Right atrium auricular region (tissue), 2 donors: ENCODE data around the gene MAN2B2. TPM values are rescaled to one million over a fixed set of nuclear protein-coding genes. Genes with fewer than 3 reads are reported as not detected.

ENCODE experiments used
- DNase-seq: peaks from one replicate; pipeline ENCODE4 v3.0.0-alpha.2; 2019; ENCODE audit warnings: low spot score
- H3K27ac ChIP-seq, 2 donors: fragments of 200-600 bp; sonication (generic); 1 replicate in 1 of 2; 2 replicates in 1 of 2; pipeline ENCODE4 v1.5.1; 2016 to 2019
- H3K27me3 ChIP-seq, 2 donors: fragments of 200-600 bp; sonication (generic); one replicate each; pipeline versions ENCODE4 v1.5.1 to v1.6.0; 2017 to 2019
- H3K36me3 ChIP-seq: fragments of 200-600 bp; sonication (generic); one replicate; pipeline ENCODE4 v1.5.1; 2016
- H3K4me1 ChIP-seq, 2 donors: fragments of 200-600 bp; sonication (generic); one replicate each; pipeline versions ENCODE4 v1.5.1 to v1.6.0; 2017 to 2019
- H3K4me3 ChIP-seq, 2 donors: fragments of 200-600 bp; sonication (generic); 1 replicate in 1 of 2; 2 replicates in 1 of 2; pipeline ENCODE4 v1.5.1; 2017 to 2019; ENCODE audit warnings: mild to moderate bottlenecking in 1 of 2, moderate library complexity in 1 of 2
- H3K9me3 ChIP-seq, 2 donors: fragments of 200-600 bp; sonication (generic); one replicate each; pipeline ENCODE4 v1.5.1; 2019
- CTCF ChIP-seq, 2 donors: fragments of 200-600 bp; sonication (generic); IDR thresholded peaks; one replicate each; pipeline ENCODE4 v1.5.1; 2019; ENCODE audit warnings: antibody characterized with exemption in 2 of 2
- total RNA-seq, 2 donors: library from RNA; depleted of rRNA; stranded (reverse); fragments of >200 nt; gene quantifications; one replicate each; pipeline ENCODE4 v1.1.0, GENCODE V29; 2016

MAN2B2 gene
- total RNA-seq, 2 donors from 2014 or later = 23.7 to 25.5 TPM

DNA sequence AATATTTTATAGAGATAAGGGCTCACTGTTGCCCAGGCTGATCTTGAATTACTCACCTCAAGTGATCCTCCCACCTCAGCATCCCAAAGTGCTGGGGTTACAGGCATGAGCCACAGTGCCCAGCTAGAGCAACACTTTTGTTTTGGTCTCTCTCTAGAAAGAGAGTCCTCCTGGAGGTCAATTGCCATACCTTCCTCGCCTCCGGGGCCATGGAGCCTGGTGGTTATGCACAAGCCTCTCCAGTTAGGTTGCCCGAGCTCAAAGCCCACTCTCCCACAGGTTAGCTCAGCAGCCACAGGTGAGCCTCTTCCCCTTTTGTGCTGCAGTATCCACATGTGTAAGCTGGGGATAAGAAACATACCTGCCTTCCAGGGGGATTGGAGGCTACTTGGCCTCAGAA lies 24.2 kb upstream of the MAN2B2 start:
- DNase-seq = no peak
- Histone ChIP-seq H3K27me3 (no peaks in the 10 kb centered on the region), H3K36me3 (no peaks in the 10 kb centered on the region), H3K9me3 (peaks cover 0 to 13% of the 10 kb centered on the region in 2 donors), H3K4me1 (no peaks in the 10 kb centered on the region), H3K4me3 (no peak overlapping the region), H3K27ac (no peak overlapping the region)
- no peak for TF ChIP-seq CTCF (IDR thresholded peaks at IDR 0.05)

DNA sequence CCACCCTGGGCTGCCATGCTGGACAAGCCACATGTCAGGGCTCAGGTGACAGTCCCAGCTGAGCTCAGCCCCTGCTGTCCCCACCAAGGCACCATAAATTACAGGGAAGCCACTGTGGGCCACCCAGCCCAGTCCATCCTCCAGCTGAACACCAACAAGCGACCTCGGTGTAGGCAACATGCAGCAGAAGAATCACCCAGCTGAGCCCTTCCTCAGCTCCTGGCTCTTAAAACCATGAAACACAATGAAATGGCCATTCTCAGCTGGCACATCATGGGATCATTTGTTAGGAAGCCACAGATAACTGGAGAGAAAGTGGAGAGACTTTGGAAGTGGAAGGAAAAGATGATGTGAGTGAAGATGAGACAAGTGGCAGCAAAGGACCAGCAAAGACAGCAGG lies 23.3 kb upstream of the MAN2B2 start:
- no peaks in the 10 kb centered on the region for H3K4me1 ChIP-seq
- no peaks in the 10 kb centered on the region for H3K27me3 ChIP-seq
- peaks cover 0 to 13% of the 10 kb centered on the region in 2 donors for H3K9me3 ChIP-seq
- H3K27ac ChIP-seq = no peak overlapping the region
- H3K36me3 ChIP-seq = no peaks in the 10 kb centered on the region
- H3K4me3 ChIP-seq = no peak overlapping the region
- DNase-seq = no peak
- TF ChIP-seq CTCF (IDR thresholded peaks at IDR 0.05) = no peak

GRCh38 chr4:6555519-6555918 lies 19.5 kb upstream of the MAN2B2 start:
- H3K27me3 ChIP-seq = no peaks in the 10 kb centered on the region
- no peak for TF ChIP-seq CTCF (IDR thresholded peaks at IDR 0.05)

DNA sequence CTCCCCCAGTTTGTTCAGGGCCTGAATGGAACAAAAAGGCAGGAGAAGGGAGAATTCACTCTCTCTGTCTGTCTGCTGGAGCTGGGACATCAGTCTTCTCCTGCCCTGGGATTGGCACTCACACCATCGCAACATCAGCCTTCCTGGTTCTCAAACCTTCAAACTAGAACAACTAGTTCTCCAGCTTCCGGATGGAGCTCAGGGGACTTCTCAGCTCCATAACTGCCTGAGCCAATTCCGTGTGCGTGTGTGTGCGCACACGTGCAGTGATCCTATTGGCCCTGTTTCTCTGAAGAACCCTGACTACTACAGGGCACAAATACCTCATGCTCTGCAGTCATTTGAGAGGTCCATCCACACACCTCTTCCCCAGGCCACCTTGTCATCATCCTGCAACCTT lies 18.7 kb upstream of the MAN2B2 start:
- no peaks in the 10 kb centered on the region for H3K27me3 ChIP-seq
- DNase-seq = no peak
- H3K27ac ChIP-seq = no peak overlapping the region
- H3K36me3 ChIP-seq = no peaks in the 10 kb centered on the region
- TF ChIP-seq CTCF (IDR thresholded peaks at IDR 0.05) = no peak
- no peaks in the 10 kb centered on the region for H3K4me1 ChIP-seq
- no peak overlapping the region for H3K4me3 ChIP-seq
- H3K9me3 ChIP-seq = peaks cover 0 to 10% of the 10 kb centered on the region in 2 donors

More at GRCh38 chr4:6555519-6555918, 19.5 kb upstream of the MAN2B2 start:
- peaks cover 0 to 13% of the 10 kb centered on the region in 2 donors for H3K9me3 ChIP-seq
- H3K4me1 ChIP-seq = no peaks in the 10 kb centered on the region
- no peak overlapping the region for H3K4me3 ChIP-seq
- DNase-seq = no peak
- H3K27ac ChIP-seq = no peak overlapping the region
- H3K36me3 ChIP-seq = no peaks in the 10 kb centered on the region

- DNase-seq = no peak
- no peaks in the 10 kb centered on the region for H3K27me3 ChIP-seq
Observed at GRCh38 chr4:6557185-6557584, 17.8 kb upstream of the MAN2B2 start.

More at GRCh38 chr4:6557185-6557584, 17.8 kb upstream of the MAN2B2 start:
- Histone ChIP-seq H3K4me1 (no peaks in the 10 kb centered on the region), H3K27ac (no peak overlapping the region), H3K4me3 (no peak overlapping the region), H3K9me3 (peaks cover 0 to under 1% of the 10 kb centered on the region in 2 donors), H3K36me3 (no peaks in the 10 kb centered on the region)
- TF ChIP-seq CTCF (IDR thresholded peaks at IDR 0.05) = no peak
